GM19438 (cell line): ENCODE measurements around the gene ANKRD2.
"Not testable (repeated sequence)": the region's sequence is repeated elsewhere in the genome, so short reads cannot be mapped to it uniquely, and the experiment has no call there.

ENCODE experiments used
- ATAC-seq: cut with Tn5 transposase; IDR thresholded peaks from one replicate; pipeline ENCODE4 v1.9.1; 2021; ENCODE audit warnings: low read depth; ENCODE audit not compliant: unreplicated experiment

ANKRD2 gene, protein sequence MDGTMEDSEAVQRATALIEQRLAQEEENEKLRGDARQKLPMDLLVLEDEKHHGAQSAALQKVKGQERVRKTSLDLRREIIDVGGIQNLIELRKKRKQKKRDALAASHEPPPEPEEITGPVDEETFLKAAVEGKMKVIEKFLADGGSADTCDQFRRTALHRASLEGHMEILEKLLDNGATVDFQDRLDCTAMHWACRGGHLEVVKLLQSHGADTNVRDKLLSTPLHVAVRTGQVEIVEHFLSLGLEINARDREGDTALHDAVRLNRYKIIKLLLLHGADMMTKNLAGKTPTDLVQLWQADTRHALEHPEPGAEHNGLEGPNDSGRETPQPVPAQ

DNA sequence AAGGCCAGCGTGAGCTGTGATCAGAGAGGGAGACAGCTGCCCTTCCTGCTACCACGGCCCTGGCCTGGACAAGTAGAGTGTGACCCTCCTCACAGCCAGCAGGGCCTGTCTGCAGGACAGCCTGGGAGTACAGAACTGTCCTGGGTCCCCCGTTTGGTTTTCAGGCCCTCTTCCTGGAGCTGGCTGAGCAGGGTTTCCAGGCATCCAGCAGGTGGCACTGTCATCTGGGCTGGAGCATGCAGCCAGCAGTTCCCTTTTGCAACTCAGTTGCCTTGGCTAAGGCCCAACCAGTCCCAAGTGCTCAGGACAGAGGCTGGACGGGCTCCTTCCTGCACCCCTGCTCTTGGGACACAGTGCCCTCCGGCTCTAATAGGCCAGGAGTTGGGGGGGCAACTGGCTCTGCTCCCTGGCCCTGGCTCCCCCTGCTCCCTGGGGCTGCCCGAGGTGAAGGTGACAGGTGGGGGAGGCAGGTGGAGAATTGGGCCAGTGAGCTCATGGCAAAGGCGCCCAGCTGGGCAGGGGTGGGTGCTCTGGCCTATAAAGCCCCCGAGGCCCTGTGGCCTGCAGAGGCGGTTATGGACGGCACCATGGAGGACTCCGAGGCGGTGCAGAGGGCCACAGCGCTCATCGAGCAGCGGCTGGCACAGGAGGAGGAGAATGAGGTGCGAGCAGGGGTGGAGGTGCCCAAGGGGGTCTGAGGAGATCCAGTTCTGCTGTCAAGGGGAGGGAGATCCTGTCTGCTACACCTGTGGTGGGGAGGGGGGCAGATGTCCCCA lies at the start of gene ANKRD2:
ANKRD2 (plus strand) TSS at position 566 of the 776 bp plus-strand sequence; CDS start at position 576, 10 bp downstream.
- ATAC-seq: no peak

DNA sequence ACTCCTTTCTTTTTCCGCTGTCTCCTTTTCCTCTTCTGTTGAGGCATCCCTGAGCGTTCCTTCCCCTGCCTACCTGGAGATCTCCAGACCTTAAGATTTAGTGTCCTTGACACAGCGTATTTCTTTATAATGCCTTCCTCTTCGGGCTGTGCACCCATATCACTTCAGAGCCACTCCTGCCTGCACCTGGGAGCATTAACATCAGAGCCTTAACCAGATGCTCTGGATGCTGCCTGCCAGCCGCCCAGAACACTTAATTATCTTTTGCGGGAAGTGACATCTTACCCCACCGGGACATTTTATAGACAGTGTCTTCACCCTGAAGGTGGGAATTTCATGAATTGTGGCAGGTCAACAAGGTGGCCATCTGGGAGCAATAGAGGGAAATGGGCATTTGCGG lies 49.6 kb upstream of the ANKRD2 start:
- ATAC-seq: no peak

DNA sequence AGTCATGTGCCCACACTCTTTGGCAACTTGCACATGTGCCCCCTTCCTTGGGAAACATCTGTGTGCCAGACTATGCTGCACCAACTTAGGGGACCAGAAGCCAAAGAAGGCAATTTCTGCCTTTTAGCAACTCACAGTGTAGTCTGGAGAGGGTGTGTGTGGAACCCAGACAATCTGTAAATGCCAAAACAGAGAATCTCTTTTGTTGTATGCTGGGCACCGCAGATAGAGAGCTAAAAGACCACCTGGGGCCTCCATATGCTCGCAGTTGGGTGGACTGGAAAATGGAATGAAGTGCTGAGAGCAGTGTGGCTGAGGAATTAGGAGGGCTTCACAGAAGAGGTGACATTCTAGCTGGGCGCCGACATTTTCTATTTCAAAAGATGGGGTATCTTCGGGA lies 47.5 kb upstream of the ANKRD2 start:
- no peak for ATAC-seq

DNA sequence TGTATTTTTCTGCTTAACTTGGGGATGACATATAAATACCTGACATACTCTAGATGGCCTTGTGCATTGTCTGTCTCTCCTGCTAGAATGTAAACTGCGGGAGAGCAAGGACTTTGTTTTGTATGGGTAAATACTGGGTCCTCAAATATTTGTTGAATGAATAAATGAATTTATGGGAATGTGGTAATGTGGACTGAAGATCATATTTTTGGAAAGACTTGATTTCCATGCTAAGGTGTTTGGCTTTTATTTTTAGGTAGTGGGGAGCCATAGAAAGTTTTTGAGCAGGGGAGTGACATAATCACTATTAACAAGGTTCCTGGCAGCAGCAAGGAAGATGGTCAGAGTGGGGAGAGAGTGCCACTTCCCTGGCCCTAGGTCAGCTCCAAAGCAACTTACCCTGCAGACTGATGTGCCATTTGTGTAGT lies 46.9 kb upstream of the ANKRD2 start:
- ATAC-seq: no peak

DNA sequence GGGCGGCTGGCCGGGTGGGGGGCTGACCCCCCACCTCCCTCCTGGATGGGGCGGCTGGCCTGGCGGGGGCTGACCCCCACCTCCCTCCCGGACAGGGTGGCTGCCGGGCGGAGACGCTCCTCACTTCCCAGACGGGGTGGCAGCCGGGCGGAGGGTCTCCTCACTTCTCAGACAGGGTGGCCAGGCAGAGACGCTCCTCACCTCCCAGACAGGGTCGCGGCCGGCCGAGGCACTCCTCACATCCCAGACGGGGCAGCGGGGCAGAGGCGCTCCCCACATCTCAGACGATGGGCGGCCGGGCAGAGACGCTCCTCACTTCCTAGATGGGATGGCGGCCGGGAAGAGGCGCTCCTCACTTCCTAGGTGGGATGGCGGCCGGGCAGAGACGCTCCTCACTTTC lies 43.7 kb upstream of the ANKRD2 start:
- ATAC-seq: not testable (repeated sequence)

DNA sequence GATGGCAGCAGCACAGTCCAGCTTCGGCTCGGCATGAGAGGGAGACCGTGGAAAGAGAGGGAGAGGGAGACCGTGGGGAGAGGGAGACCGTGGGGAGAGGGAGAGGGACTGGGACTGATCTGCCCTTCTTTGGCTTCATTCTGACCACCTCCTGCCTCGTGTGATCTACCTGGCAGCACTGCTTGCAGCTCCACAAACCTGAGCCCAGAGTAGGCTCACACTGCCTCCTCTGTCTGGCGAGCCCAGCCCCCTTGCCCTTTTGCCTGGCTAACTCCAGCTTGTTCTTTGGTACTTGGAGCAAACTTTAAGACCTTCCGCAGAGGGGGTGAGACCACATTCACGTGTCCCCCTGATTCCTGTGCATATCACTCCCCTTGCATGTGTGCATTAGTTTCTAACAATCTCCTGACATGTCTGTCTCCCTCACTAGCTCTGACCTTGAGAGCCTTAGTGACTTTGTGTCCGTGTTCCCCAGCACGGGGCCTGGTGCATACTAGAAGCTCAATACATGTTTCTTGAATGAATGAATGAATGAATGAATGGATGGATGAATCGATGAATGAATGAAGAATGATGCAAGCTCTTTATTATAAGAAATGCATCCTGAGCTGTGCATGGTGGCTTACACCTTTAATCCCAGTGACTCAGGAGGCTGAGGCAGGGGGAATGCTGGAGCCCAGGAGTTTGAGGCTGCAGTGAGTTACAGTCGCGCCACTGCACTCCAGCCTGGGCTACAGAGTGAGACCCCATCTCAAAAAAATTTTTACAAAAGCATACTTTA lies 42.7 kb upstream of the ANKRD2 start:
- ATAC-seq: no peak

DNA sequence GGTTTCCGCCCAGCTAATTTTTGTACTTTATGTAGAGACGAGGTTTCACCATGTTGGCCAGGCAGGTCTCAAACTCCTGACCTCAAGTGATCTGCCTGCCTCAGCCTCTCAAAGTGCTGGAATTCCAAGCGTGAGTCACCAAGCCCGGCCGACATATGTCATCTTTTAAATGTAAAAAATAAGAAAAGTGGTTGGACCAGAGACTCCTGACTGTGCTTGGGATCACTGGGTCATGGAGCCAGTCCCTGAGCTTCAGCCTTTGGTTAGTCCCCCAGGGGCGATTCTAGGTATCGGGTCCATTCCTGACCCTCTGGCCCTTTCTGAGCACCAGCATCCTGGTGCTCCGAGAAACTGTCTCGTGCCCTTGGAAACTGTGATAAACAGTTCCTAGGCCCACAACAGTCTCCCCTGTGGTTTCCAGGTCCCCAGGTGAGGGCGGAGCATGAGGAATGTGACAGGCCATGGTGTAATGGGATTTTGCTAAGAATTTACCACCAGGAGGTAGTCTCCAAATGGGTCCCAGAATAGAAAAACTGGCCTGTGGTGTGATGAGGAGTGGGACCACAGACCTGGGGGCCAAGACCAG lies 41.1 kb upstream of the ANKRD2 start:
- no peak for ATAC-seq

DNA sequence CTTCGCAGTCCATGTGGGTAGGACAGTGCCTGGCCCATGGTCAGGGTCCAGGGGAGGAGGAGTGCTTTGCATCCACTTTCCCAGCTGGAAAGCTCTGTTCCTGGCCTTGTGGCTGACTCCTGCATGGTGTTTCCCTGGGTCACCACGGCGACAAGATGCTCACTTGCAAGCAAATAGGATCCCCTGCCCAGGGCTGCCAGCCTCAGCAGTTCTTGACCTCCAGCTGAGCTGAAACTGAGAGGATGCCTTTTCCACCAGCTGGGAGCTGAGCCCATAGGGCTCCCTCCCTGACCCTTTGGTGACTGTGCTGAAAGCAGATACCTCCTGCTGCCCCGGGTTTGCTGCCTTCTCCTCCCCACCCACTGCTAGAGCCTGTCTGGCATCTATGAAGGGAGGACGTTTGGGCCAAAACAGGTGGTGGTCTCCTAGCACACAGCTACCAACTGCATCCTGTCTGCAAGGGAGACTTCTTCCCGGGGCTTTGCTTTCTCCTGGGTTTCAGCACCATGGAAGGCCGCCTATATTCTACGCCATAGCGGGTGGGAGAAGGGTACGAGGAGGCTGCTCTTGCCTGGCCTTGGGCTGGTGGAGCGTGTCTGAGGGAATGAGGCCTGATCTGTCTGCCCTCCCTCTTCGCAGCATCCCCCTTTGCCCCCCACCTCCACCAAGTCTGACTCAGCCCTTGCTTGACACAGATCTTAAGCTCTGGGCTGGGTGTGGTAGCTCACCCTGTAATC lies 39.5 kb upstream of the ANKRD2 start:
- ATAC-seq: no peak

DNA sequence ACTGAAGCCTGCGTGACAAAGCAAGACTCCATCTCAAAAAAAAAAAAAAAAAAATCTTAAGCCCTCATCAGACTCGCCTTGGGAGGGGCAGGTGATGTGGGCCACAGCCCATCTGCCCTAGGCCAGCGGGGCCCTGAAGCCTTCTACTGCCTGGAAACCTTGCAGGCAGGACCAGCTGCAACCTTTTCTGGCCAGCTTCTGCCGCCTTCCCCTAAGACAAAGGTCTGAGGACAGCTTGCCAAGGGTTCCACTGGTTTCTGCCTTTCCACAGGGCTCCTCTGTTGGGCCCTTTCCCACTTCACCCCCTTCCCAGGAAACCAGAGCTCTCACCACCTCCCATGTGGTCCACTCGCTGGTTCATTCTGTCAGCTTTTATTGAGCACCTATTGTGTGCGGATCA lies 38.7 kb upstream of the ANKRD2 start:
- ATAC-seq: no peak

DNA sequence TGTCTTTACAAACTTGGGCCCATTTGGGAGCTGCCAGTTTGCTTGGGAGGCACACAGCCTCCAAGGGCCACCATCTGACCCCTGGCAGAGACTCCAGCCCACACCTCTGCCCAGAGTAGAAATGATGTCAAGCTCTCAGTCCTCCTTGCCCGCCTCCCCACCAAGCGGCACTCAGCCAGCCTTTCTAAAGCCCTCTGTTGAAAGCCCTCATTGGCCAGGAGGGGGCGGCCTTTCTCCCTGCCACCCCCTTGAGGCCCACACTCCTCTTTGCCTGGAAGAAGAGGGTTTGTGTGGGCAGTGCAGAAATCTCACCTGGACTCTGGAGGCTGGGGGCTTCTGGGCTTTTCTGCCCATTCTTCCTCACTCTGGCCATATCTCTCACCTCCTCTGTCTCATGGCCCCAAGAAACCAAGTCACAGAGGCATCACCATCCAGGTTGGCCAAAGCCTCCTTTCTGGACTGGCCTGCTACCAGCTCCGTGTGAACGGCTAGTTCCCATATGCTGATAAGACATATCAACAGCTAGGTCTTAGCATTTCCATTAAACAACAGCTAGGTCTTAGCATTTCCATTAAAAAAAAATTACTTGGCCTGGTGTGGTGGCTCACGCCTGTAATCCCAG lies 37.7 kb upstream of the ANKRD2 start:
- no peak for ATAC-seq

DNA sequence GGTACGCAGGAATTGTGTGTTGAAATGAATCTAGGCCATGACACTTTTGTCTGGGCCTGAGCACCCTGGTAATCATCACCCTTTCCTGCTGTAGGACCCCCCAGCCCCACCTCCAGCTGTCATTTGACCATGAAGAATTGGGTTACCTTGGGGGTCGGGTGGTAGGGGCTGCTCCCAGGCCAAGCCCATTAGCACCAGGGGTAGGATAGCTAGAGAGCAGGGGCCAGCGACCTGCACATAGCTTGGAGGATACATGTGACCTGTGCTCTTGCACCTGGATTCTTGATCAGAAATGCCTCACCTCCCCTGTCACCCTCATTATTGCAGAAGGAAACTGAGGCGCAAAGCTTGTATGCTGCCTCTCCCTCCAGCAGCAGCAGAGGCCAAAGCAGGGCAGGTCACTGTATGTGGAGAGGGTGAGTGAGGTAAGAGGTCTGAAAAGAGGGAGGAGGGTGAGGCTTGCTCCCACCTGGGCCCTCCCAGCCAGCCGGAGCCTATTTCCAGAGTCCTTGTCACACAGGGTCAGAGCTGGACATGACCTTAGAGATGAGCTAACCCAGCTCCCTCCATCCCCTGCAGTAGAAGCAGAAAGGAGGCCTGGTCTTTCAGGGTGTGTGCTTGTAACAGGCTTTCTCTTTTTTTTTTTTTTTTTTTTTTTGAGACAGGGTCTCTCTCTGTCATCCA lies 35.3 kb upstream of the ANKRD2 start:
- no peak for ATAC-seq

DNA sequence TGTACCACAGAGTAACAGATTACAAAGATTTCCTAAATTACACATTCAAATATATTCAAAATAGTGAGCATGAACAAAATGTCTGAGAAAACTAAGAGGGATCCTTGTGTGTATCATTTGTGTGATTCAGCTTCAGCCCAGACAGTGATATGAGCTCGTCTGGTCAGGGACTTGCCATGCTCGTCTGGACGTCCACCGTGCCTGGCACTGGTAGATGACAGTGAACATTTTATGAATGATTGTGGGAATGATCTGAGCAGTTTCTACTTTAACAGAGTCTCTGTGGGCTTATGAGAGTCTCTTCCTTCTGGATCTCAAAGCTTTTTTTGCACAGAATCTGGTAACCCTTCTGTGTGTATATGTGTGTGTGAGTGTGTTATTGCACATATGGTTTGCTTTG lies 34.2 kb upstream of the ANKRD2 start:
- ATAC-seq: no peak

DNA sequence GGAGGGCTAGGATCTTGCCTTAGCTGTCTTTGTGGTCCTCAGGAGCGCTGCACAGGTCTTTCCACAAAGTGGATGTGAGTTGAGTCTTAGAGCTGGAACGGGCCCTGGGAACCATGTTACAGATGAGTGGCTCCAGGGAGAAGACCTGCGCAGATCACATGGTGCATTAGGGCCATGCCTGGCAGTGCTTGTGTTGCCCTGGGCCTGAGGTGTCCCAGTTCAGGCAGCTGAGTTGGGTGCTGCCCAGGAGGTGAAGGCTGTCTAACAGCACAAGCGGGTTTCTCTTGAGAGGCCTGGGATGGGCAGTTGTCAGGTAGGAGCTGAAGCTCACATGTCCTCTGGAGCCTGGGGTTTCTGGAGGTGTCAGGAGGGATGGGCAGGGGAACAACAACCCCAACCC lies 33.7 kb upstream of the ANKRD2 start:
- ATAC-seq: no peak

DNA sequence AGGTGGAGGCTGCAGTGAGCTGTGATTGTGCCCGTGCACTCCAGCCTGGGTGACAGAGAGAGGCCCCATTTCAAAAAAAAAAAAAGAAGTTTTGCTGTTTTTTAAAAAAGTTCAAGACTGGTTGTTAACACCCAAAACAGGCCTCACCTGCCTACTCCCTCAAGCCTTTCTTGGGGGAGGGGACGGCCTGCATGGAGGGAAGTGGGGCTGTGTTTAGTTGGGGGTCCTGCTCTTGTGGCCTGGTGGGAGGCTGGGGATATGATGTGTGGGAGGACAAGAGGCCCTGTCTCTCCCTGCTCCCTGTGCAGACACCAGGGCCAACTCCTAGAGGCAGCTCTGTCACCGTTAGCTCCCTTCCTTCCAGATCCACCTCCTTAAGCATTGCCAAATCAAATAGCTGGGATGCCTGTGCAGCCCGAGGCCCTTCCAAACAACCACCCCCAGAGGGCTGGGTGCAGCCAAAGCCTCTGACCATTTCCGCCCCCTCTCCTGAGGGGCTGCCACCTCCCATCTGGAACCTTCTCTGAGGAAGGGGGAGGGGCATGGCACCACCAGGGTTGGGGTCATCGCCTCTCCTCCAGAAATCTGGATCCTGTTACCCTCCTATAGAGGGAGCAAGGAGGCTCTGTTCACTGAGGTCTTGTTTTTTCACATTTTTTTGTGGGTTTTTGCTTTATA lies 32.9 kb upstream of the ANKRD2 start:
- no peak for ATAC-seq

DNA sequence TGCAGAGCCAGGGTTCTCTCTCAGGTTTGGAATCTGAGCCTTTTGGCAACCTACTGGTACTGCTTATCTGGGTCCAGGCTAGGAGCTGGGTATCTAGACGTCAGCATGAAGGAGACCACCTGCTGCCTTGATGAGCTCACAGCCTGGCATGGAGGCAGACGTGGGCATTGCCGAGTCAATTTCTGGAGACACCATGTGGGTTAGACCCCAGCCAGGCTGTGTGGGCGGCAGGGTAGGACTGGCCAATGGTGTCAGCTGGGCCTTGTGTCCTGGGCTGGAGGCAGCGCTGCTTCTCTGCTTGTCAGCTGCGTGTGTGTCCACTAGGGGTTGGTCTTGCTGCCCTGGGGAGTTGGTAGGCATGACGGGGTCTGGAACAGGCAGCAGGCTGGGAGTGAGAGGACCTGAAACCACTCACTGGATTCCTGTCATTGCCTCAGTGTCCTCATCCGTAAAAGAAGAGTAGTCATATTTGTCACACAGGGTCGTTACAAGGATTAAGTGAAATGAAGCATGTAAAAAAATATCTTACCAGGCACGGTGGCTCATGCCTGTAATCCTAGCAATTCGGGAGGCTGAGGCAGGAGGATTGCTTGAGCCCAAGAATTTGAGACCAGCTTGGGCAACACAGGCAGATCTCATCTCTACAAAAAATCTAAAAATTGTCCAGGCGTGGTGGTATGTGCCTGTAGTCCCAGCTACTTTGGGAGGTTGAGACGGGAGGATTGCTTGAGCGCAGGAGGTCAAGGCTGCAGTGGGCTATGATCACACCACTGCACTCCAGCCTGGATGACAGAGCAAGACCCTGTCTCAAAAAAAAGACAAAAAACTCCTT lies 31.7 kb upstream of the ANKRD2 start:
- no peak for ATAC-seq

DNA sequence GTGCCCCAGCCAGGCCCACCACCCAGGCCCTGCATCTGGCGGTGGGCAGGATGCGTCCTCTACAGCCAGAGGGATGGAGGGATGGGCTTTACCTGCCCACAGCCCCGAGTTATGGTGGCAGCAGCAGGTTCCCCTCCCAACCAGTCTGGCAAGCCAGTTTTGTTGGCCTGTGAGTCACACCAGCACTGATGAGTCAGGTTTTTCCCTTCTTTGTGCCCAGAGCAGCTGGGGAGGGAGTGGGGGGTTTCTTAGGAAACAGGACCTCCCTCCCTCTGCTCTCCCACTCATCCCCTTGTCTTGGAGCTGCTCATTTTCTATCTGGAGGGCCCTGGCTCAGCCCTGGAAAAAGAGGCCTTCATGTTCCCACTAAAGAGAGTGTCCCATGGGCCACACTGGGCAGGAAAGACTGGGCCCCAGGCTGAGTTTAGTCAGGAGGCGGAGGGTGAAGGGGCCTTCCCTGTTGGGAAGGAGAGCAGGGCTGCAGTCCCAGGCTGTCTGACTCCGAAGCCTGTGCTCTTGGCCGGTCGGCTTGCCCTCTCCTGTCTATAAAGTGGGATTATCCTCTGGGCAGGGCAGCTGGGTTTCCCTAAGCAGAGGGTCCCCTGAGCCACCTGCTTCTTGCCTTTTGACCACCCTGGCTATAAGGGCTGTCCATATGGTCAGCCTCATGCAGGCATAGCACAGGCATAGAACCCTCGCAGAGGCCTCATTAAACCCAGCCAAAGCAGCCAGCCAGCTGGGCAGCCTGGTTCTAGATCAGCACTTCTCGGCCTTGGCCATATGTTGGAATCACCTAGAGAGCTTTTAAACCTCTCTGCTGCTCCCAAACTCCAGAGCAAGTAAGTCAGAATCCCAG lies 30.2 kb upstream of the ANKRD2 start:
- no peak for ATAC-seq

DNA sequence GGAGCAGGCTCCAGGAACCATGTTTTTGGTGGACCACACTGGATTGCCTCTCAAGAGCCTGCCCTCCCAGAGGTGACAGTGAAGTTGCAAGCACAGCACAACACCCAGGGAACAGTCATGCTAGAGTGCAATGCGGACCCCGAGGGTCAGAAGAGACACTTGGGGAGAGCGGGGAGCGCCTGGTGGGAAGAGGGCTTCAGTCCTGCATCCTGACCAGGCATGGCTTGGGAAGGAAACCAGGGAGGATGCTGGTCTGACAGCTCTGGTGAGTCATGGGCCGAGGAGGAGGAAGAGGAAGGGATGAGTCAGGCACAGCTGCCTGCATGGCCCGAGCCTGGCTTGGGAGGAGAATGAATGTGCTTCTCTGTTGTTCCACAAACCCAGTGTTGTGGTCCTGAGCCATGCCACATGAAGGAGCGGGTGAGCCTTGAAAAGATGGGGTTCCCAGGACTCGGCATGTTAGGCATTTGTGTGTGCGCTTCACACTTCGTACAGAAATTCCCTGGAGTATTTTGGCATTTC lies 29.5 kb upstream of the ANKRD2 start:
- no peak for ATAC-seq
